GM23248 (cell line): ENCODE data around the gene AAK1.

Experiments used
- EZH2 ChIP-seq: fragments of 200-600 bp; sonication (generic); IDR thresholded peaks from 2 replicates; pipeline ENCODE4 v1.6.1; 2018; ENCODE audit warnings: antibody characterized with exemption, mild to moderate bottlenecking; ENCODE audit not compliant: insufficient read depth, poor library complexity, severe bottlenecking
- EZH2phosphoT487 ChIP-seq: fragments of 200-600 bp; sonication (generic); IDR thresholded peaks from 2 replicates; pipeline ENCODE4 v1.6.1; 2018; ENCODE audit warnings: antibody characterized with exemption, moderate library complexity, mild to moderate bottlenecking, low read depth; ENCODE audit not compliant: insufficient read depth

GRCh38 chr2:69597843-69598610, 45.5 kb downstream of the AAK1 start:
- no peak for TF ChIP-seq EZH2
- no peak for TF ChIP-seq EZH2phosphoT487
